Left lung (tissue), 10 donors: ENCODE data around the gene WNT5A. TPM values are rescaled to one million over a fixed set of nuclear protein-coding genes. Genes with fewer than 3 reads are reported as not detected.

Experiments used
- ATAC-seq: fragments of 200-7000 bp; cut with Tn5 transposase; one replicate; pipeline ENCODE4 v1.9.1; 2020; ENCODE audit warnings: moderate library complexity
- DNase-seq, 4 donors: peaks; one replicate each; pipeline ENCODE4 v3.0.0-alpha.2; 2013 to 2020
- H3K27ac ChIP-seq, 2 donors: fragments of 200-600 bp; sonication (generic) in 1 of 2; one replicate each; pipeline versions ENCODE4 v1.5.0 to v1.8.0; 2020 to 2021
- H3K27me3 ChIP-seq, 2 donors: fragments of 200-600 bp; sonication (generic) in 1 of 2; one replicate each; pipeline versions ENCODE4 v1.5.0 to v1.8.0; 2020 to 2021
- H3K36me3 ChIP-seq, 2 donors: fragments of 200-600 bp; sonication (generic) in 1 of 2; one replicate each; pipeline versions ENCODE4 v1.5.0 to v1.8.0; 2020 to 2021
- H3K4me1 ChIP-seq, 2 donors: fragments of 200-600 bp; one replicate each; pipeline ENCODE4 v1.8.0; 2021
- H3K4me3 ChIP-seq, 2 donors: fragments of 200-600 bp; sonication (generic) in 1 of 2; one replicate each; pipeline versions ENCODE4 v1.5.0 to v1.8.0; 2020 to 2021; ENCODE audit warnings: mild to moderate bottlenecking in 1 of 2
- H3K9me3 ChIP-seq, 2 donors: fragments of 200-600 bp; sonication (generic) in 1 of 2; one replicate each; pipeline versions ENCODE4 v1.5.0 to v1.8.0; 2020 to 2021
- intact Hi-C, 2 donors: fragments of 100-400 bp; cut with DNase I; formaldehyde crosslinking; loops; one replicate each; pipeline versions ENCODE4 v1.11.2 to v1.14.2; 2022
- polyA plus RNA-seq, 6 donors: library from polyadenylated mRNA; unstranded; fragments of 120-200 nt; gene quantifications; one replicate each; pipeline ENCODE4 v1.2.1, GENCODE V29; 2013; ENCODE audit not compliant: insufficient read length in 6 of 6
- total RNA-seq, 2 donors: library from RNA; stranded (reverse); fragmentation: NEBNext Ultra II Directional; extraction: Animal tissue kit (Norgen Biotek cat#: 25700); gene quantifications; one replicate each; pipeline ENCODE4 v1.2.1, GENCODE V29; 2021
- TF ChIP-seq, protein P1 (sequence below), 2 donors: fragments of 200-600 bp; sonication (generic) in 1 of 2; IDR thresholded peaks; one replicate each; pipeline versions ENCODE4 v1.5.0 to v1.8.0; 2021; ENCODE audit warnings: antibody characterized with exemption in 2 of 2
- donor health status: DM: no; HTN: yes; CAD: no.
- donor health status: DM: no; HTN: no; CAD: no.

The WNT5A gene
- total and polyA plus RNA-seq, 8 donors = 11.1 to 27.0 (median 19.2) TPM

DNA sequence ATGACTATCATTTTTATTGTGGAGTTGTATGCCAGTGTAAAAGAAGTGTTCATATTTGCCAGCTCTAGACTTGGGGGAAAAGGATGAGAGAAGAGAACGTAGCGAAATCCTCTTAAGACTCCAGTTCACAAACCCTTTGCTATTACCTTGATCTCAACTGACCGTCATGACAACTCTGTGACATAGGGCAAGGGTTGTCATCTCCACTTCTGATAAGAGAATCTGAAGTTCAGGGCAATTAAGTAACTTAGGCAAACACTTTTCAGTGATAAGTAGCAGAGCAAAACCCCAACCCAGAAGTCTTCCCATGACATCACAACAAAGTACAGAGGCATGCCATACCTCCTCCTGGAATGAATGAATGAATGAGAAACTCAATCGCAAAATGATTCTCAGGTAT, 40.3 kb upstream of the WNT5A start:
- Histone ChIP-seq H3K4me1 (no peaks in the 10 kb centered on the region), H3K27me3 (no peaks in the 10 kb centered on the region), H3K27ac (no peak overlapping the region), H3K4me3 (no peak overlapping the region), H3K9me3 (no peaks in the 10 kb centered on the region), H3K36me3 (no peaks in the 10 kb centered on the region)
- DNase-seq (no peak), ATAC-seq (no peak)
- intact Hi-C loops = no loop called here
- TF ChIP-seq, protein P1, sequence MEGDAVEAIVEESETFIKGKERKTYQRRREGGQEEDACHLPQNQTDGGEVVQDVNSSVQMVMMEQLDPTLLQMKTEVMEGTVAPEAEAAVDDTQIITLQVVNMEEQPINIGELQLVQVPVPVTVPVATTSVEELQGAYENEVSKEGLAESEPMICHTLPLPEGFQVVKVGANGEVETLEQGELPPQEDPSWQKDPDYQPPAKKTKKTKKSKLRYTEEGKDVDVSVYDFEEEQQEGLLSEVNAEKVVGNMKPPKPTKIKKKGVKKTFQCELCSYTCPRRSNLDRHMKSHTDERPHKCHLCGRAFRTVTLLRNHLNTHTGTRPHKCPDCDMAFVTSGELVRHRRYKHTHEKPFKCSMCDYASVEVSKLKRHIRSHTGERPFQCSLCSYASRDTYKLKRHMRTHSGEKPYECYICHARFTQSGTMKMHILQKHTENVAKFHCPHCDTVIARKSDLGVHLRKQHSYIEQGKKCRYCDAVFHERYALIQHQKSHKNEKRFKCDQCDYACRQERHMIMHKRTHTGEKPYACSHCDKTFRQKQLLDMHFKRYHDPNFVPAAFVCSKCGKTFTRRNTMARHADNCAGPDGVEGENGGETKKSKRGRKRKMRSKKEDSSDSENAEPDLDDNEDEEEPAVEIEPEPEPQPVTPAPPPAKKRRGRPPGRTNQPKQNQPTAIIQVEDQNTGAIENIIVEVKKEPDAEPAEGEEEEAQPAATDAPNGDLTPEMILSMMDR (IDR thresholded peaks at IDR 0.05) = no peak

DNA sequence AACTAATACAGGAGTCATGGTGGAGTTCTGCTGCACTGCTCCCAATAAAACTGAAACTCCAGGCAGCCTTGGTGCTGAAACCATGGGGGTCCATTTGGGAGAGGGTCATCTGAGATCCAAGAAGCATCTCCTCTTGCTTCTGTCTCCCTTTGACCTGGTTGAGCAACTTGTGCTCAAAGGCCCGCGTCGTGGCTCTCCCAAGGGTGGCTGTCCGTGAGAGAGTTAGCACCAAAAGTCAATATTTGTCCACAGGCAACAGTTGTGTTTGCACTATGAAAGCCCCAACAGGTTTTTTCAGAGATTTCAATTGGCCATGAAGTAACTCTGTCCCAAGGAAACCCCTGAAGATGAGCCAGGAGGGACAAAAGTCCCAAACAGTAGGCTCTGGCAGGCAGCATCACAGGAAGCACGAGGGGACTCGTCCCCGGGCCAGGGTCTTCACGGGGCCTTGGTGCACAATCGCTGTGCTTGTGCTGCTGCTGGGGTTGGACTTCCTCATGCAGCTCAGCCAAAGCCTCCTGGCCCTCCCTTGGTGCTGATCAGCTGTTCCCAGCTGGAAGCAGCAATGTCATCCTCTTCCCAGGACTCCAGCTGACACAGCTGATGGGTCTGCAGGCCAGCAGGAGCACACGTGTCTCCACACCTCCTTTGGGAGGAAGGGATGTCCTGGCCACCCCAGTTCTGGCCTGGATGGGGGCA, 39.4 kb upstream of the WNT5A start:
- TF ChIP-seq, protein P1 (IDR thresholded peaks at IDR 0.05) = no peak
- Histone ChIP-seq H3K36me3 (no peaks in the 10 kb centered on the region), H3K4me1 (no peaks in the 10 kb centered on the region), H3K9me3 (no peaks in the 10 kb centered on the region), H3K27ac (no peak overlapping the region), H3K4me3 (no peak overlapping the region), H3K27me3 (no peaks in the 10 kb centered on the region)
- no peak for ATAC-seq
- no peak for DNase-seq
- intact Hi-C loops = no loop called here

DNA sequence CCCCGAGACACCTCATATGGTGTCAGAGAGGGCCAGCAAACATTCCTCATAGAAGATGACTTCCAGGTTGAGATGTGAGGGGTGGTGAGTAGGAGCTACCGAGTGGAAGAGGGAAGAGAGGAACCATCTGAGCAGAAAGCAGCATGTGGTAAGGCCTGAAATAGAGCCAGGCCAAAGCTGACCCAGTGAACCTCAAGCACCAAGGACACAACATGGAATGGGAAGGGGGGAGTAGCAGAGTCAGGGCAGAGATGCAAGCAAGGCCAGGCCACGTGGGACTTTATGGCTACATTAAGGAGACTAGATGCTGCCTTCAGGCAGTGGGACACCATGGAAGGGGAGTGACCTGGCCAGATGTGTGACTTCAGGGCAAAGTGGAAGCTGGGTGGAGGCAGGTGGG, 38.3 kb upstream of the WNT5A start:
- ATAC-seq (no peak), DNase-seq (no peak)
- TF ChIP-seq, protein P1 (IDR thresholded peaks at IDR 0.05) = no peak

DNA sequence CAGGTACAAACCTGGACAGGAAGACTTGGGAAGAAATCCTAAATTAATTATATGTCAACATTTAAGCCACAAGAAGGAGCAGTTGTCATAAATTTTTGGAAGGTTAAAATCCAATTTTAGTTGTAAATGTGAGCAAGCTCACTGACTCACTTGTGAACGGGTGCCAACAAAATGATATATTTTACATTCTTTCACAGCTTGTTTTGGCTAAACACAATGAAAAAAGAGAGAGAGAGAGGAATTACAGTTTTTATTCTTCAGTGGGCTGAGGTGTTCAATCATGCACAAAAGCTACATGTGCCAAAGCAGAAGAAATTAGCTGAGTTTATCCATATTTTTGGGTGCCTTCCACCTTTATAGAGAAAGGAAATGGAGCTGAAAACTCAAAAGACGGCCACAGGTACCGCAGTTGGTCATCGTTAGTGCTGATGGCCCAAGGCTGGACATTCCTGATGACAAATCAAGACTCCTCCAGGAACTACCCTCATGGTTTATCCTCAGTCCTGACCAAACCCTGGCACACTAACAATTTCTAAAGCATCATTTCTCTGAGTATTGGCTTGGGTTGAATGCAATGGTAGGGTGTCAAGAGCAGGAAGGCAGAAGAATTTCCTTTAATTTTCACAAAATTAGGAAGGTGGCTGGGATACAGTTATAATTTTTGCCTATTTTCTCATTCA, 37.6 kb upstream of the WNT5A start:
- ATAC-seq (no peak), DNase-seq (no peak)
- H3K4me3 ChIP-seq = no peak overlapping the region
- H3K36me3 ChIP-seq = no peaks in the 10 kb centered on the region
- H3K4me1 ChIP-seq = no peaks in the 10 kb centered on the region
- no peak overlapping the region for H3K27ac ChIP-seq
- no peaks in the 10 kb centered on the region for H3K9me3 ChIP-seq
- intact Hi-C loops = no loop called here
- TF ChIP-seq, protein P1 (IDR thresholded peaks at IDR 0.05) = no peak
- H3K27me3 ChIP-seq = no peaks in the 10 kb centered on the region

More for the DNA sequence above, 38.3 kb upstream of the WNT5A start:
- Histone ChIP-seq H3K36me3 (no peaks in the 10 kb centered on the region), H3K4me1 (no peaks in the 10 kb centered on the region), H3K4me3 (no peak overlapping the region), H3K9me3 (no peaks in the 10 kb centered on the region), H3K27ac (no peak overlapping the region), H3K27me3 (no peaks in the 10 kb centered on the region)
- intact Hi-C loops = no loop called here

DNA sequence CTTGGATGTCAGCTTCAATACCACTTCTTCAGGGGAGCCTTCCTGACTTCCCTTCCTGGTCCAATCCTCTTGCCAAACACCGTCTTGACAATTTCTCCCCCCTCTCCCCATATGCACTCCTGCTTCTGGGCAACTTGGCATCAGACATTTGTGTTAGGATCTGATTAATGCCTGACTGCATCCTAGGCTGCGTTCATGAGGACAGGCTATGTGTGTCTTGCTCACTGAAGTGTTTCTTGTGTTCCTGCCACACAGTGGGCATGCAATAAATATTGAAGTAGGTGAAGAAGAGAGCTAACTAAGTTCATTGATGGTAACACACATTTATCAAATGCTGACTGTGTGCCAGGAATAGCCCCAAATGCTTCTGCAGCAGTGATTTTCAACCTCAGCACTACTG, 36.4 kb upstream of the WNT5A start:
- Histone ChIP-seq H3K27ac (no peak overlapping the region), H3K4me3 (no peak overlapping the region), H3K4me1 (no peaks in the 10 kb centered on the region), H3K9me3 (no peaks in the 10 kb centered on the region), H3K27me3 (no peaks in the 10 kb centered on the region), H3K36me3 (no peaks in the 10 kb centered on the region)
- no peak for ATAC-seq
- no peak for DNase-seq
- intact Hi-C loops = no loop called here
- TF ChIP-seq, protein P1 (IDR thresholded peaks at IDR 0.05) = no peak
